Neural cell (in vitro differentiated cells): Measurements from ENCODE around the gene CABP7. TPM values are rescaled to one million over a fixed set of nuclear protein-coding genes. Genes with fewer than 3 reads are reported as not detected.

Experiments
- H2AFZ ChIP-seq: fragments of 200-600, 300-800 bp; sonication (generic), shearing (Covaris generic); 2 replicates; pipeline ENCODE4 v1.6.0; 2014; ENCODE audit warnings: low read depth, mild to moderate bottlenecking, antibody characterized with exemption, low read length, moderate library complexity
- H3F3A ChIP-seq: fragments of 200-600 bp; shearing (Covaris generic); 2 replicates; pipeline ENCODE4 v1.6.1; 2016; ENCODE audit warnings: mild to moderate bottlenecking, moderate library complexity, mixed read lengths, antibody characterized with exemption, low read length; ENCODE audit not compliant: insufficient read depth, poor library complexity, severe bottlenecking
- H3K27ac ChIP-seq: fragments of 200-600, 300-800 bp; sonication (generic), shearing (Covaris generic); 2 replicates; pipeline ENCODE4 v1.5.1; 2014; ENCODE audit warnings: mild to moderate bottlenecking, low read length, moderate library complexity
- H3K27me3 ChIP-seq: fragments of 300-800, 200-600 bp; sonication (generic), shearing (Covaris generic); 2 replicates; pipeline ENCODE4 v1.6.0; 2014; ENCODE audit warnings: mild to moderate bottlenecking, low read depth, low read length, moderate library complexity; ENCODE audit not compliant: insufficient read depth
- H3K36me3 ChIP-seq: fragments of 300-800, 200-600 bp; sonication (generic), shearing (Covaris generic); 2 replicates; pipeline ENCODE4 v1.5.1; 2014; ENCODE audit warnings: mild to moderate bottlenecking, antibody characterized with exemption, low read length, moderate library complexity; ENCODE audit not compliant: insufficient read depth
- H3K4me2 ChIP-seq: fragments of 300-800, 200-600 bp; sonication (generic), shearing (Covaris generic); 2 replicates; pipeline ENCODE4 v1.6.0; 2014; ENCODE audit warnings: mild to moderate bottlenecking, low read length
- H3K4me3 ChIP-seq: fragments of 300-800, 200-600 bp; sonication (generic), shearing (Covaris generic); 2 replicates; pipeline ENCODE4 v1.5.1; 2014; ENCODE audit warnings: mild to moderate bottlenecking, low read length, moderate library complexity
- H3K79me2 ChIP-seq: fragments of 200-600 bp; shearing (Covaris generic); replicated peaks from 2 replicates; pipeline ENCODE4 v1.6.0; 2014; ENCODE audit warnings: mild to moderate bottlenecking, low read length, moderate library complexity; ENCODE audit not compliant: insufficient read depth
- H3K9ac ChIP-seq: fragments of 300-800, 200-600 bp; sonication (generic), shearing (Covaris generic); 2 replicates; pipeline ENCODE4 v1.6.1; 2016; ENCODE audit warnings: mild to moderate bottlenecking, low read length, mixed read lengths
- H3K9me2 ChIP-seq: fragments of 200-600 bp; shearing (Covaris generic); 2 replicates; pipeline ENCODE4 v1.6.1; 2016; ENCODE audit warnings: mild to moderate bottlenecking, low read length, mixed read lengths; ENCODE audit not compliant: insufficient read depth
- H3K9me3 ChIP-seq: fragments of 200-600, 300-800 bp; sonication (generic), shearing (Covaris generic); 2 replicates; pipeline ENCODE4 v1.6.1; 2016; ENCODE audit warnings: mild to moderate bottlenecking, mixed run types, low read length, moderate library complexity, mixed read lengths
- H4K20me1 ChIP-seq: fragments of 200-600 bp; shearing (Covaris generic); 2 replicates; pipeline ENCODE4 v1.6.1; 2016; ENCODE audit warnings: mild to moderate bottlenecking, mixed run types; ENCODE audit not compliant: insufficient read depth
- EP300 ChIP-seq: fragments of 450-650 bp; conservative IDR thresholded peaks from 2 replicates; pipeline ENCODE4 v1.6.1; 2014; ENCODE audit warnings: antibody characterized with exemption, mild to moderate bottlenecking, moderate library complexity; ENCODE audit not compliant: poor library complexity, severe bottlenecking
- EZH2 ChIP-seq: fragments of 200-600, 300-800 bp; shearing (Covaris generic), sonication (generic); IDR thresholded peaks from 2 replicates; pipeline ENCODE4 v1.6.1; 2014; ENCODE audit warnings: antibody characterized with exemption, low read length, borderline replicate concordance, mild to moderate bottlenecking; ENCODE audit not compliant: insufficient read depth, poor library complexity, severe bottlenecking
- MXI1 ChIP-seq: fragments of 450-650 bp; conservative IDR thresholded peaks from 2 replicates; pipeline ENCODE4 v1.6.1; 2014; ENCODE audit warnings: antibody characterized with exemption, mild to moderate bottlenecking; ENCODE audit not compliant: poor library complexity, severe bottlenecking
- POLR2AphosphoS5 ChIP-seq: IDR thresholded peaks from 2 replicates; pipeline ENCODE4 v1.6.1; 2012
- RAD21 ChIP-seq: fragments of 450-650 bp; conservative IDR thresholded peaks from 2 replicates; pipeline ENCODE4 v1.6.1; 2014; ENCODE audit warnings: antibody characterized with exemption, mild to moderate bottlenecking, moderate library complexity
- SMC3 ChIP-seq: fragments of 450-650 bp; conservative IDR thresholded peaks from 2 replicates; pipeline ENCODE4 v1.6.1; 2014; ENCODE audit warnings: antibody characterized with exemption, mild to moderate bottlenecking, moderate library complexity; ENCODE audit not compliant: poor library complexity
- TAF1 ChIP-seq: IDR thresholded peaks from 2 replicates; pipeline ENCODE4 v1.6.1; 2012; ENCODE audit warnings: low read depth
- polyA plus RNA-seq: library from polyadenylated mRNA; depleted of rRNA; stranded (reverse); fragments of >200 nt; gene quantifications from 2 replicates; pipeline ENCODE4 v1.2.3, GENCODE V29; 2014
- TF ChIP-seq, protein P1 (sequence below): fragments of 450-650 bp; IDR thresholded peaks from 2 replicates; pipeline ENCODE4 v1.5.1; 2014; ENCODE audit warnings: antibody characterized with exemption, mild to moderate bottlenecking, moderate library complexity; ENCODE audit not compliant: poor library complexity, severe bottlenecking
- TF ChIP-seq, protein P2 (sequence below): IDR thresholded peaks from 2 replicates; pipeline ENCODE4 v1.6.1; 2012; ENCODE audit warnings: borderline replicate concordance

The CABP7 gene
- polyA plus RNA-seq, 1 donor from 2014 or later = 0.67 TPM

DNA sequence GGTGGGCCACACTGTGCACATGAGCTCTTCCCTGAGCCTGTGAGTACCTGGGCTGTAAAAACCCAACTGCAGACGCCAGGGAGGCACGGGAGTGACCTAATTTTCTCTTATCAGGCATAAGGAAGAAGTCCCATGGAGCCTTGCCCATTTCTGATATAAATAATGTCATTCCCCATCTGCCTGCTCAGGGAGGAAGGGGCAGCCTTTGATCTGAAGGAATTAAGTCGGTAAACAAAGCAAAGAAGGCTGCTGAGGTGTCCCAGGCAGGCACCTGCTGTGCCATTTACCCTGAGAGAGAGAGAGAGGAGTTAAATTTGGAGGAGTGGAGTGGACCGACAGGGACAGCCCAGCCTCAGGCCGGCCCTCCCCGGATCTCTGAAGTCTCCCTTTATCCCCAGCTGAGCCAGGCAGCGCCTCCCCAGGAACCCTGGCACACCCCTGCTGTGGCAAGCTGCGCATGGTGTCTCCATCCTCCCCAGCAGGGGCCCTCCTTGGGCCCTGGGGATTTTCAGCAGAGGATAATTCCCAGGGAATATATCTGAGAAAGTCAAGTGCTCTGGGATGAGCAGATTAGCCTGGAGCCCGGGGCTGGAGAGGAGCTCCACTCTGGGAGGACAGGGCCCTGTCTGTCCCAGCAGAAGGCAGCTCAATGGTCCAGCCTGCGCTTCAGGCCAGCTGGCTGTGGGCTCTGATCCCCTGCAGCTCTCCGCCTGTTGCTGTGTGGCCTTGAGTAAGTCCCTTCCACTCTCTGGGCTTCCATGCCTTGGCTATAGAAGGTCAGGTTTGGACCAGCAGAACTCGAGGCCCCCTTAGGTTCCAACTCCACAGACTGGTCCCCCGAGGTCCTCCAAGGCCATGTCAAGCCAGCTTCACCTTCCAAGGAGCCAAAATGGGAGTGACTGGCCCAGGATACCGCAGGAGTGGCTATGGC is 17.5 kb upstream of the CABP7 start:
- Histone ChIP-seq H3K4me3 (no peak overlapping the region), H3K9ac (no peak overlapping the region), H3K27ac (no peak overlapping the region), H2AFZ (no peak overlapping the region), H3K4me2 (no peak overlapping the region), H4K20me1 (no peaks in the 10 kb centered on the region), H3K27me3 (no peaks in the 10 kb centered on the region), H3K79me2 (no peaks in the 10 kb centered on the region), H3K36me3 (no peaks in the 10 kb centered on the region), H3K9me3 (no peaks in the 10 kb centered on the region), H3K9me2 (no peaks in the 10 kb centered on the region), H3F3A (no peaks in the 10 kb centered on the region)
- TF ChIP-seq, protein P1, sequence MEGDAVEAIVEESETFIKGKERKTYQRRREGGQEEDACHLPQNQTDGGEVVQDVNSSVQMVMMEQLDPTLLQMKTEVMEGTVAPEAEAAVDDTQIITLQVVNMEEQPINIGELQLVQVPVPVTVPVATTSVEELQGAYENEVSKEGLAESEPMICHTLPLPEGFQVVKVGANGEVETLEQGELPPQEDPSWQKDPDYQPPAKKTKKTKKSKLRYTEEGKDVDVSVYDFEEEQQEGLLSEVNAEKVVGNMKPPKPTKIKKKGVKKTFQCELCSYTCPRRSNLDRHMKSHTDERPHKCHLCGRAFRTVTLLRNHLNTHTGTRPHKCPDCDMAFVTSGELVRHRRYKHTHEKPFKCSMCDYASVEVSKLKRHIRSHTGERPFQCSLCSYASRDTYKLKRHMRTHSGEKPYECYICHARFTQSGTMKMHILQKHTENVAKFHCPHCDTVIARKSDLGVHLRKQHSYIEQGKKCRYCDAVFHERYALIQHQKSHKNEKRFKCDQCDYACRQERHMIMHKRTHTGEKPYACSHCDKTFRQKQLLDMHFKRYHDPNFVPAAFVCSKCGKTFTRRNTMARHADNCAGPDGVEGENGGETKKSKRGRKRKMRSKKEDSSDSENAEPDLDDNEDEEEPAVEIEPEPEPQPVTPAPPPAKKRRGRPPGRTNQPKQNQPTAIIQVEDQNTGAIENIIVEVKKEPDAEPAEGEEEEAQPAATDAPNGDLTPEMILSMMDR = no peak
- TF ChIP-seq EP300 (no peak), SMC3 (no peak), TAF1 (no peak), RAD21 (no peak), MXI1 (no peak), EZH2 (no peak), POLR2AphosphoS5 (no peak)
- TF ChIP-seq, protein P2, sequence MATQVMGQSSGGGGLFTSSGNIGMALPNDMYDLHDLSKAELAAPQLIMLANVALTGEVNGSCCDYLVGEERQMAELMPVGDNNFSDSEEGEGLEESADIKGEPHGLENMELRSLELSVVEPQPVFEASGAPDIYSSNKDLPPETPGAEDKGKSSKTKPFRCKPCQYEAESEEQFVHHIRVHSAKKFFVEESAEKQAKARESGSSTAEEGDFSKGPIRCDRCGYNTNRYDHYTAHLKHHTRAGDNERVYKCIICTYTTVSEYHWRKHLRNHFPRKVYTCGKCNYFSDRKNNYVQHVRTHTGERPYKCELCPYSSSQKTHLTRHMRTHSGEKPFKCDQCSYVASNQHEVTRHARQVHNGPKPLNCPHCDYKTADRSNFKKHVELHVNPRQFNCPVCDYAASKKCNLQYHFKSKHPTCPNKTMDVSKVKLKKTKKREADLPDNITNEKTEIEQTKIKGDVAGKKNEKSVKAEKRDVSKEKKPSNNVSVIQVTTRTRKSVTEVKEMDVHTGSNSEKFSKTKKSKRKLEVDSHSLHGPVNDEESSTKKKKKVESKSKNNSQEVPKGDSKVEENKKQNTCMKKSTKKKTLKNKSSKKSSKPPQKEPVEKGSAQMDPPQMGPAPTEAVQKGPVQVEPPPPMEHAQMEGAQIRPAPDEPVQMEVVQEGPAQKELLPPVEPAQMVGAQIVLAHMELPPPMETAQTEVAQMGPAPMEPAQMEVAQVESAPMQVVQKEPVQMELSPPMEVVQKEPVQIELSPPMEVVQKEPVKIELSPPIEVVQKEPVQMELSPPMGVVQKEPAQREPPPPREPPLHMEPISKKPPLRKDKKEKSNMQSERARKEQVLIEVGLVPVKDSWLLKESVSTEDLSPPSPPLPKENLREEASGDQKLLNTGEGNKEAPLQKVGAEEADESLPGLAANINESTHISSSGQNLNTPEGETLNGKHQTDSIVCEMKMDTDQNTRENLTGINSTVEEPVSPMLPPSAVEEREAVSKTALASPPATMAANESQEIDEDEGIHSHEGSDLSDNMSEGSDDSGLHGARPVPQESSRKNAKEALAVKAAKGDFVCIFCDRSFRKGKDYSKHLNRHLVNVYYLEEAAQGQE = no peak

DNA sequence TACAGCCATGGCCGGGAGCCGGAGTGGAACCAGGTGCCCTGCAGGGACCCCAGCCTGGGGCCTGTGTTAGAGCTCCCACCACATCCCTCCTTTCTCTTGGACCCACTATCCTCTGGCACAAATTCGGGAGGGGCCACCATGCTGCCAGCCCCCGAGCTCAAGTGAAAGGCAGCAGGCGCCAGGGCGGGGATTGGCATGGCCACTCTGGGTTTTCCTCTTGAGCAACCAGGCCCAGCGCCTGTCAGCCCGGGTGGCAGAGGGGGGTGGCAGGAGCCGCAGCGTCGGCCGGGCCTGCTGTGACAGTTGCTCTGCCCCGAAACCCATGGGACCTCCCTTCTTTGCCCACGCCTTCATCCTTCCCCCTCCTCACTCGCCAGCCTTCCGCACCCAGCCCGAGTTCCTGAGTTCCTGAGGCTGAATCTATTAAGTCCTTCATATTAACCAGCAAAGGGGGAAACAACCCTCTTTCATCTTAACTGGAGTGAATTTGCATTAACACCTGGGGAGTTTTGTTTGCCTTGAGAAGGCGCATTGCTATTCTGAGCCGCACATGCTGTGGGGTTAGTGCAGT is 16.8 kb upstream of the CABP7 start:
- no peak overlapping the region for H3K27ac ChIP-seq
- H3F3A ChIP-seq = no peaks in the 10 kb centered on the region
- no peak overlapping the region for H2AFZ ChIP-seq
- no peaks in the 10 kb centered on the region for H3K36me3 ChIP-seq
- no peak overlapping the region for H3K4me3 ChIP-seq
- no peaks in the 10 kb centered on the region for H3K27me3 ChIP-seq
- H3K79me2 ChIP-seq = no peaks in the 10 kb centered on the region
- H3K9me2 ChIP-seq = no peaks in the 10 kb centered on the region
- no peak overlapping the region for H3K4me2 ChIP-seq
- H3K9me3 ChIP-seq = no peaks in the 10 kb centered on the region
- TF ChIP-seq, protein P2 = no peak
- TF ChIP-seq SMC3 (no peak), EP300 (no peak), MXI1 (no peak), EZH2 (no peak), RAD21 (no peak), TAF1 (no peak), POLR2AphosphoS5 (no peak)
- TF ChIP-seq, protein P1 = no peak
- no peak overlapping the region for H3K9ac ChIP-seq
- no peaks in the 10 kb centered on the region for H4K20me1 ChIP-seq
